Measurements from ENCODE around the gene MAS1. TPM values are rescaled to one million over a fixed set of nuclear protein-coding genes. Genes with fewer than 3 reads are reported as not detected.
"Not testable (repeated sequence)": the region's sequence is repeated elsewhere in the genome, so short reads cannot be mapped to it uniquely, and the experiment has no call there.

Gene MAS1
- not detected in 2 replicates for total RNA-seq

DNA sequence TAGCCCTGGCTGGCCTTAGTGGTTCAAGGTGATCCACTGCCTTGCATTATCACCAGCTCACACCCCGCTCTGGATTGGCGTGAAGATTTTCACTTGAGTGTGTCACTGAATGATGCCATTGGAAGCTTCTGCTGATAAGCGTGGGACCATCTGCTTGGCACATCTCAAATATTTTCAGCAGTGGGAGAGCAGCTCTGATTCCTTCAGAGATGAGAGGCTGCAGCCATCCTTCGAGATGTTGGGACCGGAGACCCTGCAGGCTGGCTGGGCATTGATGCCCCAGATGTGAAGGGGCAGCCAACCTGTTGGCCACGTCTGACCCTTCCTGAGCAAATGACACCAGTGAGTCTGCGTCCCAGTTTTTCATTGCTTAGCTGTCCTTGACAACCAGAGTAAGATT is at the start of gene MAS1:
Gene MAS1 (plus strand): TSS at position 197 of the 400 bp plus-strand sequence. CDS start 15,968 bp downstream, outside the sequence.
- intact Hi-C loops (cut with micrococcal nuclease), result no loop called here
- Mint-ChIP-seq H3K36me3 (ENCODE audit: low read depth) (no peaks in the 10 kb centered on the region), H3K4me3 (ENCODE audit: low read depth) (no peak within 1 kb of the TSS), H3K27ac (no peak within 1 kb of the TSS), H3K4me1 (ENCODE audit: low read depth) (no peaks in the 10 kb centered on the region), H3K9me3 (no peaks in the 10 kb centered on the region), H3K27me3 (ENCODE audit: low read depth) (peaks cover 51% of the 10 kb centered on the region)
- DNase-seq (ENCODE audit: low spot score), result no peak

DNA sequence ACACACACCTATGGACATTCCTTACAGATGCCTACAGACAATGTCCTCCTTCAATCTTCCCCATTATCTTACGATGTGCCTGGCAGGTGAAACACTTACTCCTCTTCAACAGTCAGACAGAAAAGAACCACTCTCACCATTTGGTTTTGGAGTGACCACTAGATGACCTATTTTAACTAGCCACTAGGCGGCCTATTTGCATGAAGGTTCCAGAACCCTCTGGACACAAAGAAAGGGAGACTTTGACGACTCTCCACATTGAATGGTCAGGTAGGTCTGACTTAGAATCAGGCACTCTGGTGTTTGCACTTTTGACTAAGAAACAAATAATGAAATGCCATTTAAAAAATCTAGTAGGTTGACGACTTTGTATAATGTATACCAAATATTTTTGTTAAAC is 48.8 kb upstream of the MAS1 start:
- H3K27ac Mint-ChIP-seq, result no peak overlapping the region
- H3K36me3 Mint-ChIP-seq (ENCODE audit: low read depth), result no peaks in the 10 kb centered on the region
- peaks cover 13% of the 10 kb centered on the region for H3K27me3 Mint-ChIP-seq (ENCODE audit: low read depth)
- intact Hi-C loops (cut with micrococcal nuclease), result no loop called here
- DNase-seq (ENCODE audit: low spot score), result no peak
- H3K9me3 Mint-ChIP-seq, result no peaks in the 10 kb centered on the region
- H3K4me1 Mint-ChIP-seq (ENCODE audit: low read depth), result no peaks in the 10 kb centered on the region
- H3K4me3 Mint-ChIP-seq (ENCODE audit: low read depth), result no peak overlapping the region

DNA sequence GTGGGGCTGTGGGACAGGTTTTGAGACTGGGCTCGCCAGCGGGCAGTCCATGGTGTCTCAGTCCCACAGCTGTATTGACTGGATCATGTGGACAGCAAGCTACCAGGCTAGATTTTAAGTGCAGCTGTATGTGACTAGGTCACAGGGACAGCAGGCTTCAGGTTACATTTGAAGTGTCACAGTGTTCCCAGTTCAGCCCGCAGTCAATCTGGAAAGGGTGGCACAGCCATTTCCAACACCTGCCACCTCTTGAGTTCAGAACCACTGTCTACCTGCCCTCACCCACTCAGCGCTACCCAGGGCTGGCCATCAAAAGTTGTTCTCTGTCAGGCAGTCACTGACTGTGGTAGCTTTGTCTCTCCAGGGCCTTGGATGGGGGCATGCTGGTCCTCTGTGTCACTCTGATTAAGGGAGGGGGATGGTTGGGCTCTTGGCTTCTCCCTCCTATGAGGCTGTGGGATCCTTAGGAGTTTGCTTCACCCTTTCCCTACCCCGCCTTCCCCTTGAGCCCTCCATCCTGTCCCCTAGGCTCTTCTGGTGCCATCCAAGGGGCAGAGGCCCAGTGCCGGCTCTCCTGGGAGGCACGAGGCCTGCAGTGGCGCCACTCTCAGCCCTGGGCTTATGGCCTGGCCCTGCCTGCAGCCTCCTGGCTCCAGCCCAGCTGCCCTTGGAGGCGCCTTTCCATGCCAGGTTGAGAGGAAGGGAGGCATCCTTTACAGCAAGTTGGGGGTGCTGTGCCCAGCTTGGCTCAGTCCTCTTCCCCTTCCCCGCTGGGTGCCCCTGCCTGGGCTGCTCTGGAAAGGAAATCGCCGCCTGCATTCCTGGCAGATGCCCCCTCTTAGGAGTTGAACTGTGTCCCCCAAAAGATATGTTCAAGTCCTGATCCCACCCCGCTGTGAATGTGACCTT is 45.8 kb upstream of the MAS1 start:
- Mint-ChIP-seq H3K27me3 (ENCODE audit: low read depth) (peaks cover 15% of the 10 kb centered on the region), H3K9me3 (no peaks in the 10 kb centered on the region), H3K27ac (no peak overlapping the region), H3K4me3 (ENCODE audit: low read depth) (no peak overlapping the region), H3K4me1 (ENCODE audit: low read depth) (peaks cover 2% of the 10 kb centered on the region), H3K36me3 (ENCODE audit: low read depth) (no peaks in the 10 kb centered on the region)
- intact Hi-C loops (cut with micrococcal nuclease), result no loop called here
- DNase-seq (ENCODE audit: low spot score), result no peak

DNA sequence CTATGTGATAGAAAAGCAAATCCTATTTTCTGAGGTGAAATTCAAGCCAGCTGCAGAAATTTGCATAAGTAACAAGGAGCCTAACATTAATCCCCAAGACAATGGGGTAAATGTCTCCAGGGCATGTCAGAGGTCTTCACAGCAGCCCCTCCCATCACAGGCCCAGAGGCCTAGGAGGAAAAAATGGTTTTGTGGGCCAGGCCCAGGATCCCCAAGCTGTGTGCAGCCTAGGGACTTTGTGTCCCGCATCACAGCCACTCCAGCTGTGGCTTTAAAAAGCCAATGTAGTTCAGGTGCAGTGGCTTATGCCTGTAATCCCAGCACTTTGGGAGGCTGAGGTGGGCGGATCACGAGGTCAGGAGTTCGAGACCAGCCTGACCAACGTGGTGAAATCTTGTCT is 42.2 kb upstream of the MAS1 start:
- H3K27me3 Mint-ChIP-seq (ENCODE audit: low read depth); DNase-seq (ENCODE audit: low spot score); H3K4me3 Mint-ChIP-seq (ENCODE audit: low read depth); H3K27ac Mint-ChIP-seq; H3K9me3 Mint-ChIP-seq; H3K36me3 Mint-ChIP-seq (ENCODE audit: low read depth); H3K4me1 Mint-ChIP-seq (ENCODE audit: low read depth); intact Hi-C loops (cut with micrococcal nuclease): not testable (repeated sequence)

DNA sequence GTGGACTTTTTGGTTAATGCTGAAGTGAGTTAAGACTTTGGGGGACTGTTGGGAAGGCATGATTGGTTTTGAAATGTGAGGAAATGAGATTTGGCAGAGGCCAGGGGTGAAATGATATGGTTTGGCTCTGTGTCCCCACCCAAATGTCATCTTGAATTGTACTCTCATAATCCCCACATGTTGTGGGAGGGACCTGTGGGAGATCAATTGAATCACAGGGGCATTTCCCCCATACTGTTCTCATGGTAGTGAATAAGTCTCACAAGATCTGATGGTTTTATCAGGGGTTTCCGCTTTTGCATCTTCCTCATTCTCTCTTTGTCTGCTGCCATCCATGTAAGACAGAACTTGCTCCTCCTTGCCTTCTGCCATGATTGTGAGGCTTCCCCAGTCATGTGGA is 40.9 kb upstream of the MAS1 start:
- not testable (repeated sequence) for H3K4me1 Mint-ChIP-seq (ENCODE audit: low read depth); H3K4me3 Mint-ChIP-seq (ENCODE audit: low read depth); H3K36me3 Mint-ChIP-seq (ENCODE audit: low read depth); H3K27ac Mint-ChIP-seq; H3K9me3 Mint-ChIP-seq; H3K27me3 Mint-ChIP-seq (ENCODE audit: low read depth); DNase-seq (ENCODE audit: low spot score)
- intact Hi-C loops (cut with micrococcal nuclease), result loop anchor here (5.0 kb wide), 1 partner anchor 128 kb away; no protein-coding TSS in a partner anchor

DNA sequence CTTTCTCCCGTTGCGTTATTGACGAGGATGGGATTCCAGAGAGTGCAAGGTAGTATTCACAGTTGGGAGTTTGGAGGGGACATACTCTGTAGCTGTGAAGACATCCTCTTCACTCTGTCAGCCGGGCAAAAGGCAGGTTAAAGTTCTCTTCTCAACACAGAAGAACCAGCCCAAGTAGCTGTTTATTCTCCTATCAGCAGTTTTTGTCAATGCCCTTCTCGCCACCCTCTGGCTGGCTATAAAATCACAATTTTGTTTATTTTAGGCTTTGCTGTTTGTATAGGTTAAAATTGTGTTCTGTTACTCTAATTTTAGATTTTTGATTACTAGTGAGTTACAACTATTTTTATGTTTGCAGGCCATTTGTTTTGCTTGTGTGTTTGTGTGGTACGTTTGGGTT is 37.9 kb upstream of the MAS1 start:
- Mint-ChIP-seq H3K4me1 (ENCODE audit: low read depth) (peaks cover 2% of the 10 kb centered on the region), H3K9me3 (peaks cover 8% of the 10 kb centered on the region), H3K36me3 (ENCODE audit: low read depth) (no peaks in the 10 kb centered on the region), H3K27me3 (ENCODE audit: low read depth) (peaks cover 27% of the 10 kb centered on the region), H3K27ac (no peak overlapping the region), H3K4me3 (ENCODE audit: low read depth) (no peak overlapping the region)
- no peak for DNase-seq (ENCODE audit: low spot score)
- intact Hi-C loops (cut with micrococcal nuclease), result loop anchor here (5.0 kb wide), 1 partner anchor 131 kb away; no protein-coding TSS in a partner anchor

DNA sequence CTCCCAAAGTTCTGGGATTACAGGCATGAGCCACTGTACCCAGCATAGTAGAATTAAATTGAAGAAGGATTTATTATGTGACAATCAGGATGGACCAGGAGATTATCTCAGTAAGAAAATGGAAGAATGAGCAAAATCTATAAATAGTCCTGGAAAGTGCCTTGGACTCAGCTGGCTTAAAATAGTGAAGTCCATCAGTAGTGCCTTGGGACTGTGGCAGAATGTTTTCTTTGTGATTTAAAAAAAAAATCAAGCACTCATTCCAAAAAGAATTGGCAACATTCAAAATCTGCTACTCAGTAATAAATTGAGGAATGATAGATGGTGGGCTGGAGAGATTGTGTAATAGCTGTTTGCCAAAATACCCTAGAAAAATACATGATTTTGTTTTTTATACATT is 37.0 kb upstream of the MAS1 start:
- Mint-ChIP-seq H3K9me3 (peaks cover 8% of the 10 kb centered on the region), H3K27ac (no peak overlapping the region), H3K36me3 (ENCODE audit: low read depth) (no peaks in the 10 kb centered on the region), H3K27me3 (ENCODE audit: low read depth) (peaks cover 31% of the 10 kb centered on the region), H3K4me1 (ENCODE audit: low read depth) (peaks cover 2% of the 10 kb centered on the region), H3K4me3 (ENCODE audit: low read depth) (no peak overlapping the region)
- DNase-seq (ENCODE audit: low spot score), result no peak
- intact Hi-C loops (cut with micrococcal nuclease), result loop anchor here (5.0 kb wide), 1 partner anchor 131 kb away; no protein-coding TSS in a partner anchor

DNA sequence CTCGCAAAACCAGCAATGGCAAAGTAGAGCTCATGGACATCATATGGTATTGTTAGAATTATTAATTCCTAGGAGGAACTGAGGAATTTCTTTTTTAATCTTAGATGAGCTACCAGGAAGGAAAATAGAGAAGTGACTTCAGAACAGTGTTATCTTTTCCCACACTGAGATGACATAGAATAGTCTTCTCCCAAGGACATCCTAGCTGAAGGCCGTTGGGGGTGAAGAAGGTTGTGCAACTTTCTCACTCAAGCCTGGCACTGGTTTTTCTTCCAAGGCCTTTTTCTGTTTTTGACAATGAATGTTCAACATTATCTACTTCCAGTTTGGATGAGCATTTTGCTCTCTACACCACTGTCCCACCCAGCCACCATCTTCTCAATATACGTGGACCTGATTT is 35.8 kb upstream of the MAS1 start:
- DNase-seq (ENCODE audit: low spot score), result no peak
- H3K36me3 Mint-ChIP-seq (ENCODE audit: low read depth), result no peaks in the 10 kb centered on the region
- H3K27me3 Mint-ChIP-seq (ENCODE audit: low read depth), result peaks cover 30% of the 10 kb centered on the region
- H3K4me1 Mint-ChIP-seq (ENCODE audit: low read depth), result no peaks in the 10 kb centered on the region
- no peak overlapping the region for H3K4me3 Mint-ChIP-seq (ENCODE audit: low read depth)
- peaks cover 8% of the 10 kb centered on the region for H3K9me3 Mint-ChIP-seq
- no peak overlapping the region for H3K27ac Mint-ChIP-seq
- intact Hi-C loops (cut with micrococcal nuclease), result loop anchor here (5.0 kb wide), 1 partner anchor 133 kb away; no protein-coding TSS in a partner anchor

DNA sequence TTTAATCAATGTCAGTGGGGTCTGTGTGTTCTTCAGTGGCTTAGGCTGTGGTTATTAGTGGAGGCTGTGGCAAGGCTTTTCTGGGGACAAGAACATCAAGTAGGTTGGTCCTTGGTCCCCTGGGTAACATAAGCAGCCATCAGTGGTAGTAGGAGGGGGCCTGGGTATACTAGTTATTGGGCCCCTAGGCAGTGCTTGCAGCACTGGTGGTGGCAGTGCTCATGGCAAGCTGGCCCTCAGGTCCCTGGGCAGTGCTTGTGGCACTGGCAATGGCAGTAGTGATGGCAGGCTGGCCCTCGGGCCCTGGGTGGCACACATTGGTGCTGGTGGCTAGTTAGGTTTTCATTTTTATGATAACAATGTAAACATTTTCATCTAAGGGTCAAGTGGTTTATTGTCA is 32.5 kb upstream of the MAS1 start:
- H3K4me3 Mint-ChIP-seq (ENCODE audit: low read depth), result no peak overlapping the region
- H3K9me3 Mint-ChIP-seq, result peaks cover 8% of the 10 kb centered on the region
- no peak for DNase-seq (ENCODE audit: low spot score)
- H3K27me3 Mint-ChIP-seq (ENCODE audit: low read depth), result peaks cover 35% of the 10 kb centered on the region
- peaks cover 8% of the 10 kb centered on the region for H3K4me1 Mint-ChIP-seq (ENCODE audit: low read depth)
- intact Hi-C loops (cut with micrococcal nuclease), result no loop called here
- H3K36me3 Mint-ChIP-seq (ENCODE audit: low read depth), result no peaks in the 10 kb centered on the region
- H3K27ac Mint-ChIP-seq, result no peak overlapping the region

DNA sequence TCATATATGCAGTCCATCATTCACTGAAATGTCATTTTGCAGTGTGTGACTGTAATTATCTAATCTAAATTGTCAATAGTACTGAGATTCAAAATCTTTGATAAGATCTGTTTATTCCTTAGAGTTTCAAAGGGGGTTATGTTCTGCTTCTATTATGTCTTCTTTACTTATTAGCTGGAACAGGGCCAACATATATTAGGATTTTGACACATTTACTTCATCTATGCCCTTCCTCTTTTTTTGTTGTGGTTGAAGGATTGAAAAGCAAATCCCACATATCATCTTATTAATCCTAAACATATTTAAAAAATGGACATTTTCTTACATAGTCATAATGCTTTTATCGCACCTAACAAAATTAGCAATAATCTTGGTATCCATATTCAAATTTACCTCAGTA is 30.3 kb upstream of the MAS1 start:
- DNase-seq (ENCODE audit: low spot score), result no peak
- peaks cover 31% of the 10 kb centered on the region for H3K27me3 Mint-ChIP-seq (ENCODE audit: low read depth)
- no peak overlapping the region for H3K27ac Mint-ChIP-seq
- peaks cover 8% of the 10 kb centered on the region for H3K9me3 Mint-ChIP-seq
- H3K36me3 Mint-ChIP-seq (ENCODE audit: low read depth), result no peaks in the 10 kb centered on the region
- intact Hi-C loops (cut with micrococcal nuclease), result loop anchor here (5.0 to 10.0 kb wide), 2 partner anchors 242 to 594 kb away; no protein-coding TSS in a partner anchor
- H3K4me1 Mint-ChIP-seq (ENCODE audit: low read depth), result peaks cover 8% of the 10 kb centered on the region
- H3K4me3 Mint-ChIP-seq (ENCODE audit: low read depth), result no peak overlapping the region

DNA sequence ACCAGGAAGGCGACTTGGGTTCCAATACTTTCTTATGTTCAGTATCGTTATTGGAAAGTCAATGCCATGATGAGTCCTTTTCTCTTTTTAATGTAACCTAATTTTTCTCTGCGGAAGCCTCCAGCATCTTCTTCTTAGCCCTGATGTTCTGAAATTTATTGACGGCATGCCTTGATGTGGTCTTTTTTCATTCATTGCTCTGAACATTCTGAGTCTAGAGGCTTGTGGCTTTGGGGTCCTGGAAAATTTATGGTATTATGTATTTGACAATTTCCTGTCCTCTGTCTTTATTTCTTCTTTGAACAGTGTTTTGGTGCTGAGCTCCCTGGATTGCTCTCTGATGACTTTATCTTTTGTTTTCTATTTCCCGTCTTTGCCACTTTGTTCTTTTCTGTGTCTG is 28.7 kb upstream of the MAS1 start:
- DNase-seq (ENCODE audit: low spot score), result no peak
- Mint-ChIP-seq H3K36me3 (ENCODE audit: low read depth) (no peaks in the 10 kb centered on the region), H3K4me1 (ENCODE audit: low read depth) (peaks cover 8% of the 10 kb centered on the region), H3K4me3 (ENCODE audit: low read depth) (no peak overlapping the region), H3K9me3 (peaks cover 7% of the 10 kb centered on the region), H3K27me3 (ENCODE audit: low read depth) (peaks cover 21% of the 10 kb centered on the region), H3K27ac (no peak overlapping the region)
- intact Hi-C loops (cut with micrococcal nuclease), result loop anchor here (5.0 to 10.0 kb wide), 2 partner anchors 240 to 593 kb away; no protein-coding TSS in a partner anchor

DNA sequence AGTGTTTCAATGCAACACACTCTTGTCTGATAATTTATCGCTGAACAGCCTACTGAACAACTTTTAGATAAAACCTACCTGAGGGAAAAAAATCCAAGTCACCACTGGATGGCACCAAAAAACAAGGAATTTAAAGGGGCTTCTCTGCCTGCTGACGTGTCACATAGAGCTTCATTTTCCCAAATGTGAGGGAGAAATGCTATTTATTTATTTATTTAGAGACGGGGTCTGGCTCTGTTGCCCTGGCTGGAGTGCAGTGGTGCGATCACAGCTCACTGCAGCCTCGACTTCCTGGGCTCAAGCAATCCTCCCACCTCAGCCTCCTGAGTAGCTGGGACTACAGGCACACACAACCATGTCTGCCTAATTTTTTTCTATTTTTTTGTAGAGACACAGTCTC is 27.4 kb upstream of the MAS1 start:
- H3K27ac Mint-ChIP-seq, result not testable (repeated sequence)

DNA sequence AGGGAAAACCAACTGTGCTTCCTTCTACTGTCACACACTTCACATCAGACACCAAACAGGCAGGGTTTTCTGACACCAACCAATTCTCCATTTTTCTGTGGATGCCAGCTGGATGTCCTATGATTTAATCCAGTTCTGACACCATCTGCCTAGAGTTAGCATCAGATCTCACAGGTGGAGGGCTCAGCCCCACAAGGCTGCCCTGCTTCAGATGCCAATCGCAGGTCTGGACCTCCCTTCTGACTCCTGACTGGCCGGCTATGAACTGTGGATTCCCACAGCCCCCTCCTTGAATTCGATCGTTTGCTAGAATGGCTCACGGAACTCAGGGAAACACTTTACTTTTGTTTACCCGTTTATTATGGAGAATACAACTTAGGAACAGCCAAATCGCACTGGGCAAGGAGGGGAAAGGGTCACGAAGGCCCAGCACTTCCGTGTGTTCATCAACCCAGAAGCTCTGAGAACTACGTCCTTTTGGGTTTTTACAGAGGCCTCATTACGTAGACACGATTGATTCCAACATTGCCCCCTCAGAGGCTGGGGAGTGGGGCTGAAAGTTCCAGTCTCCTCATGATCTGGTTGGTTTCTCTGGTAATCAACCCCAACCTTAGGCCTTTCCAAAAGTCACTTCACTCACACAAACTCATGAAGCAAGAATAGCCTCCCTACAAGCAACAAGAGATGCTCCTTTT is 25.4 kb upstream of the MAS1 start:
- H3K4me1 Mint-ChIP-seq (ENCODE audit: low read depth), result peaks cover 8% of the 10 kb centered on the region
- peaks cover 7% of the 10 kb centered on the region for H3K27me3 Mint-ChIP-seq (ENCODE audit: low read depth)
- H3K36me3 Mint-ChIP-seq (ENCODE audit: low read depth), result no peaks in the 10 kb centered on the region
- no peaks in the 10 kb centered on the region for H3K9me3 Mint-ChIP-seq
- intact Hi-C loops (cut with micrococcal nuclease), result loop anchor here (10.0 kb wide), 1 partner anchor 589 kb away; no protein-coding TSS in a partner anchor
- DNase-seq (ENCODE audit: low spot score), result no peak
- H3K27ac Mint-ChIP-seq, result no peak overlapping the region
- no peak overlapping the region for H3K4me3 Mint-ChIP-seq (ENCODE audit: low read depth)

More for the DNA sequence above, 27.4 kb upstream of the MAS1 start:
- H3K36me3 Mint-ChIP-seq (ENCODE audit: low read depth); H3K4me3 Mint-ChIP-seq (ENCODE audit: low read depth); H3K9me3 Mint-ChIP-seq; H3K27me3 Mint-ChIP-seq (ENCODE audit: low read depth); H3K4me1 Mint-ChIP-seq (ENCODE audit: low read depth); DNase-seq (ENCODE audit: low spot score): not testable (repeated sequence)
- intact Hi-C loops (cut with micrococcal nuclease), result loop anchor here (1.0 to 10.0 kb wide), 3 partner anchors 78 to 591 kb away; no protein-coding TSS in a partner anchor
